PC-9 (cell line): ENCODE data around the gene PATJ.
"Not testable (repeated sequence)": the region's sequence is repeated elsewhere in the genome, so short reads cannot be mapped to it uniquely, and the experiment has no call there.

ENCODE experiments used
- CTCF ChIP-seq: fragments of 200-600 bp; sonication (generic); conservative IDR thresholded peaks from 2 replicates; pipeline ENCODE4 v1.6.1; 2017; ENCODE audit warnings: mixed run types, antibody characterized with exemption, mild to moderate bottlenecking, moderate library complexity
- EZH2 ChIP-seq: fragments of 200-600 bp; sonication (generic); IDR thresholded peaks from 2 replicates; pipeline ENCODE4 v1.8.0; 2017; ENCODE audit warnings: antibody characterized with exemption, low read depth

- not testable (repeated sequence) for TF ChIP-seq CTCF, EZH2
Measured at GRCh38 chr1:61948685-61949084, 206.4 kb downstream of the PATJ start.
